IMR-90 (cell line): ENCODE results near the gene PLSCR5. TPM values are rescaled to one million over a fixed set of nuclear protein-coding genes. Genes with fewer than 3 reads are reported as not detected.
A peak's percentile ranks its signal among the peaks of the same experiment; 100 is the strongest.

ENCODE experiments used
- ATAC-seq: fragments of 200-7000 bp; cut with Tn5 transposase; 2 replicates; pipeline ENCODE4 v1.9.1; 2020; ENCODE audit warnings: low read depth, mild to moderate bottlenecking, moderate library complexity
- BruUV-seq: library from RNA; stranded (reverse); fragments of 400-500 nt; replicated peaks from 2 replicates; lab custom pipeline; 2021; lab: Mats Ljungman, UMichigan
- CTCF ChIA-PET: fragments of 300-600 bp; formaldehyde crosslinking; extraction: SDS; loops from one replicate; lab custom pipeline; 2021; ENCODE audit warnings: antibody characterized with exemption; lab: Yijun Ruan, JAX
- POLR2A ChIA-PET: fragments of 300-600 bp; sonication (Branson Sonifier 250); formaldehyde crosslinking; loops from one replicate; lab custom pipeline; 2022; ENCODE audit warnings: antibody characterized with exemption; ENCODE audit not compliant: unreplicated experiment; lab: Charles Lee
- DNase-seq: peaks from one replicate; pipeline ENCODE4 v3.0.0; 2013
- H2AFZ ChIP-seq: replicated peaks from 2 replicates; pipeline ENCODE3; 2013; ENCODE audit warnings: low read length, mild to moderate bottlenecking; ENCODE audit not compliant: poor library complexity
- H2AK5ac ChIP-seq: 2 replicates; pipeline ENCODE4 v1.6.1; 2013; ENCODE audit warnings: low read depth, low read length, inconsistent platforms
- H2AK9ac ChIP-seq: replicated peaks from 2 replicates; pipeline ENCODE3; 2013; ENCODE audit warnings: mild to moderate bottlenecking, low read depth, low read length, moderate library complexity; ENCODE audit not compliant: poor library complexity
- H2BK120ac ChIP-seq: 2 replicates; pipeline ENCODE4 v1.6.1; 2013; ENCODE audit warnings: low read depth, low read length, inconsistent platforms
- H2BK15ac ChIP-seq: 3 replicates; pipeline ENCODE4 v1.6.1; 2013; ENCODE audit warnings: low read depth, low read length, inconsistent platforms
- H2BK20ac ChIP-seq: 2 replicates; pipeline ENCODE4 v1.6.1; 2013; ENCODE audit warnings: low read depth, mild to moderate bottlenecking, inconsistent platforms, low read length, moderate library complexity
- H2BK5ac ChIP-seq: 2 replicates; pipeline ENCODE4 v1.6.1; 2013; ENCODE audit warnings: mild to moderate bottlenecking, low read depth, low read length, inconsistent platforms; ENCODE audit not compliant: poor library complexity, severe bottlenecking
- H3K14ac ChIP-seq: replicated peaks from 2 replicates; pipeline ENCODE4 v1.6.1; 2013; ENCODE audit warnings: low read depth, low read length, inconsistent platforms
- H3K18ac ChIP-seq: 2 replicates; pipeline ENCODE4 v1.6.1; 2013; ENCODE audit warnings: low read depth, low read length, control low read depth
- H3K23ac ChIP-seq: 2 replicates; pipeline ENCODE4 v1.6.1; 2013; ENCODE audit warnings: low read depth, low read length, inconsistent platforms
- H3K27ac ChIP-seq: 2 replicates; pipeline ENCODE4 v1.5.1; 2013; ENCODE audit warnings: mild to moderate bottlenecking, control low read depth, low read length; ENCODE audit not compliant: insufficient read depth
- H3K27me3 ChIP-seq: 2 replicates; pipeline ENCODE4 v1.6.1; 2013; ENCODE audit warnings: low read length; ENCODE audit not compliant: control insufficient read depth, insufficient read depth
- H3K36me3 ChIP-seq: 2 replicates; pipeline ENCODE4 v1.6.1; 2013; ENCODE audit warnings: low read length, mixed read lengths; ENCODE audit not compliant: control insufficient read depth, insufficient read depth
- H3K4ac ChIP-seq: 2 replicates; pipeline ENCODE4 v1.6.1; 2013; ENCODE audit warnings: low read depth, low read length, inconsistent platforms
- H3K4me1 ChIP-seq: 2 replicates; pipeline ENCODE4 v1.6.1; 2013; ENCODE audit warnings: low read length, mixed read lengths; ENCODE audit not compliant: control insufficient read depth, insufficient read depth
- H3K4me2 ChIP-seq: 2 replicates; pipeline ENCODE4 v1.6.1; 2013; ENCODE audit warnings: low read depth, mild to moderate bottlenecking, control low read depth, low read length, moderate library complexity
- H3K4me3 ChIP-seq: 2 replicates; pipeline ENCODE4 v1.5.1; 2013; ENCODE audit warnings: low read depth, mild to moderate bottlenecking, control low read depth, low read length, moderate library complexity; ENCODE audit not compliant: insufficient read depth
- H3K56ac ChIP-seq: 2 replicates; pipeline ENCODE4 v1.6.1; 2013; ENCODE audit warnings: low read length, inconsistent platforms; ENCODE audit not compliant: insufficient read depth; ENCODE audit errors: extremely low read depth
- H3K79me1 ChIP-seq, 2 experiments: 2 replicates each; pipeline ENCODE4 v1.6.1; 2013; ENCODE audit warnings: low read length in 2 of 2, inconsistent platforms in 1 of 2, low read depth in 1 of 2
- H3K9ac ChIP-seq: 2 replicates; pipeline ENCODE4 v1.6.1; 2013; ENCODE audit warnings: low read depth, low read length, control low read depth
- H3K9me1 ChIP-seq: 2 replicates; pipeline ENCODE4 v1.6.1; 2013; ENCODE audit warnings: low read length, inconsistent platforms; ENCODE audit not compliant: insufficient read depth
- H3K9me3 ChIP-seq: 2 replicates; pipeline ENCODE4 v1.6.1; 2013; ENCODE audit warnings: low read length; ENCODE audit not compliant: control insufficient read depth, insufficient read depth
- H4K20me1 ChIP-seq: 2 replicates; pipeline ENCODE4 v1.6.1; 2013; ENCODE audit warnings: low read length, inconsistent platforms; ENCODE audit not compliant: insufficient read depth
- H4K5ac ChIP-seq: 2 replicates; pipeline ENCODE4 v1.6.1; 2013; ENCODE audit warnings: mild to moderate bottlenecking, low read depth, low read length, control low read depth
- H4K8ac ChIP-seq, 2 experiments: 2 replicates each; pipeline ENCODE4 v1.6.1; 2013; ENCODE audit warnings: low read depth in 2 of 2, low read length in 2 of 2, control low read depth in 1 of 2, inconsistent platforms in 1 of 2
- H4K91ac ChIP-seq: 2 replicates; pipeline ENCODE4 v1.6.1; 2013; ENCODE audit warnings: low read depth, low read length, inconsistent platforms; ENCODE audit not compliant: insufficient read depth
- BHLHE40 ChIP-seq: fragments of 150-350 bp; IDR thresholded peaks from 2 replicates; pipeline ENCODE4 v1.6.1; 2016; ENCODE audit warnings: mild to moderate bottlenecking, low read depth, low read length
- CEBPB ChIP-seq: IDR thresholded peaks from 2 replicates; pipeline ENCODE4 v1.6.1; 2012; ENCODE audit warnings: low read depth, low read length, improper control_type of control experiment
- RAD21 ChIP-seq: IDR thresholded peaks from 2 replicates; pipeline ENCODE4 v1.6.1; 2012; ENCODE audit warnings: low read length, improper control_type of control experiment
- WGBS, 2 experiments: methylation state at CpG; one replicate each; pipeline versions ENCODE4 v1.1.5 to v1.1.7; 2013; ENCODE audit warnings: missing lambda C conversion rate in 2 of 2; ENCODE audit not compliant: insufficient read length in 1 of 2; ENCODE audit errors: extremely low coverage in 2 of 2; 5-methylcytosine and 5-hydroxymethylcytosine counted together
- dilution Hi-C: fragments of 300-500 bp; cut with HindIII; formaldehyde crosslinking; loops from one replicate; pipeline ENCODE4 v1.14.3; 2018; ENCODE audit warnings: low sequenced_read_pairs; ENCODE audit not compliant: unreplicated experiment
- in situ Hi-C: fragments of 300-500 bp; cut with MboI; formaldehyde crosslinking; loops from 3 replicates; pipeline ENCODE4 v1.14.3; 2019; ENCODE audit warnings: low sequenced_read_pairs, inconsistent platforms, mixed read lengths
- intact Hi-C: fragments of 100-400 bp; cut with micrococcal nuclease; formaldehyde crosslinking; loops from 2 replicates; pipeline ENCODE4 v1.10.0; 2022
- polyA plus RNA-seq, 3 experiments: library from polyadenylated mRNA; depleted of rRNA; stranded (reverse); fragments of >200 nt; gene quantifications; 2 replicates each; pipeline ENCODE4 v1.2.3, GENCODE V29; 2012; ENCODE audit warnings: low replicate concordance in 1 of 3
- total RNA-seq: library from RNA; depleted of rRNA; stranded (reverse); fragments of >200 nt; gene quantifications from 2 replicates; pipeline ENCODE4 v1.2.3, GENCODE V29; 2012

PLSCR5 gene
- total and polyA plus RNA-seq, 2 of the 4 experiments (the other 2 are of a cell fraction), result not detected

- Histone ChIP-seq H4K91ac (peak overlapping the region; percentile 17), H2BK5ac (no peak overlapping the region), H3K18ac (no peak overlapping the region; the same call in 1 of the 2 replicates), H3K4me2 (no peak overlapping the region), H3K36me3 (no peaks in the 10 kb centered on the region), H4K8ac (no peak overlapping the region), H2AFZ (no peak overlapping the region), H3K9me1 (no peaks in the 10 kb centered on the region), H3K4me1 (no peaks in the 10 kb centered on the region; the same call in none of the 2 replicates), H2AK5ac (no peak overlapping the region), H2BK120ac (peak overlapping the region; percentile 42; the same call in 1 of the 2 replicates), H3K79me1 (no peaks in the 10 kb centered on the region), H3K9ac (no peak overlapping the region), H2BK20ac (peak overlapping the region; percentile 81; the same call in 1 of the 2 replicates), H3K4me3 (no peak overlapping the region), H3K14ac (0 out of 2 replicates have a peak overlapping the region, but pooled peaks have one; percentile 72), H3K4ac (peak overlapping the region; percentile 31; the same call in 1 of the 2 replicates), H3K27me3 (no peaks in the 10 kb centered on the region), H3K27ac (no peak overlapping the region), H2AK9ac (no peak overlapping the region), H3K23ac (no peak overlapping the region), H2BK15ac (peak overlapping the region; percentile 54; the same call in 2 of the 3 replicates), H3K56ac (no peak overlapping the region), H4K5ac (no peak overlapping the region), H3K9me3 (no peaks in the 10 kb centered on the region), H4K20me1 (no peaks in the 10 kb centered on the region)
- WGBS, 2 experiments, result 96% methylated on average over 3 of the region's 7 CpGs; no CpG with 5 or more reads in 1 of the 2 experiments
- peak; percentile 48; the same call in 1 of the 2 replicates for TF ChIP-seq CEBPB
- no peak for TF ChIP-seq RAD21
- TF ChIP-seq BHLHE40, result no peak
- in situ Hi-C loops, result no loop called here
- DNase-seq, result peak; percentile 42
- no TSS peak for BruUV-seq
- CTCF ChIA-PET, result interaction anchor here (0.6 to 0.7 kb wide), 2 partner anchors 9 to 284 kb away, joined by 3 read pairs; no protein-coding TSS in a partner anchor
- dilution Hi-C loops, result no loop called here
- POLR2A ChIA-PET, result no interaction called here
- peak; percentile 42; the same call in 1 of the 2 replicates for ATAC-seq
- intact Hi-C loops, result no loop called here
Observed at GRCh38 chr3:146554151-146554760, 50.9 kb downstream of the PLSCR5 start.
